ENCODE results near the gene DDN. TPM values are rescaled to one million over a fixed set of nuclear protein-coding genes. Genes with fewer than 3 reads are reported as not detected.

The DDN gene
- total RNA-seq = 0.10 and 0.12 TPM in 2 replicates

DNA sequence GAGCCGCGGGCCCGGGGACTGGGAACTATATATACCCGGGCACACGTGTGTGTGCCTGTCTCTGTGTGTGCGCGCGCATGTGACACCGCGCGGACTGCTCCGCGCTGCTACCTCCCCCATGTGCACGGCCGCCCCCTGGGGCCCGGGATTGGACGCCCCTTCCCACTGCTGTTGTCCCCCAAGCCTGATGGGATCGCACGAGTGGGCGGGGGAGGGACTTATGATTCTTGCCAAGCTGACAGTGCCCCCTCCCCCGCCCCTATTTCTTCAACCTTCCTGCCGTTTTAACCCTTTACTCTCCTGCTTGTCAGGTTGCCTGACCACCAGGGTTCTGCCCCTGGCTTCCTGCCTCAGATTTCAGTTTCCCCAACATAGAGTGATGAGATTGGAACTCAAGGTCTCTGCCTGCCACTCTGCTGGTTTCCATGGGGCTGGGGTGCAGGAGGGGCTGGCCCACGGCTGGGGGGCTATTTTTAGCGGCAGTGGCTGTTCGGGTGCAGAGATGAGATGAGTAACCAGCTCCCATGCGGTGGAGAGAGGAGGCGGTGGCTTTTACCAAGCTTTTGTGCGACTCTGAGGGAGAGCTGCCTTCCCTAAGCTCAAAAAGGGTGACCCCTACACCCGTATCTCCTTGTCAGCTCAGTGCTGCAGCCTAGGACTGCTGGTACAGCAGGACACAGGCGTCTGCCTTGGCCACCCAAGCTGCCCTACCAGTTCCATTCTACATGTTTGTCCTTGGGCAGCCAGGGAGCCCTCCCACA, at the start of gene DDN:
TSS of gene DDN (minus strand) at position 5 of the 761 bp plus-strand sequence. CDS start 88 bp downstream, outside the sequence.
- DNase-seq (ENCODE audit: extremely low read depth, low read depth, low spot score) = no peak

DNA sequence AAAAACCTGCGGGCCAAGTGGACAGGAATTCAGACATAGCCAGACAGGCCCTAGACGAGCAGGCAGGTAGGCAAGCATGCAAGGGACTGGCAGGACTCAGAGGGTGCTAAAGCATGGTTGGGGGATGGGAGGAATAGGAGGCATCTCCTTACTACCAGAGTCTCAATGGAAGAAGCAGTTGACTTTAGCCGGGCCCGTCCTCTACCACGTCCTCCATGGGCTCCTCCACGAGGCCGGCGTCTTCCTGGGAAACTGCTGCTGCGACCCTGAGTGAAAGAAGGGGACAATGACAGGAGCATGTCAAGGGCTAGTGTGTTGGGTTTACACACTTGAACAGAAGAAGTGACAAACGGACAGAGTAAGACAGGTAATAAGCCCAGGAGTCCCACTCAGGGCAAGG, 49.8 kb upstream of the DDN start:
- DNase-seq (ENCODE audit: extremely low read depth, low read depth, low spot score) = no peak

DNA sequence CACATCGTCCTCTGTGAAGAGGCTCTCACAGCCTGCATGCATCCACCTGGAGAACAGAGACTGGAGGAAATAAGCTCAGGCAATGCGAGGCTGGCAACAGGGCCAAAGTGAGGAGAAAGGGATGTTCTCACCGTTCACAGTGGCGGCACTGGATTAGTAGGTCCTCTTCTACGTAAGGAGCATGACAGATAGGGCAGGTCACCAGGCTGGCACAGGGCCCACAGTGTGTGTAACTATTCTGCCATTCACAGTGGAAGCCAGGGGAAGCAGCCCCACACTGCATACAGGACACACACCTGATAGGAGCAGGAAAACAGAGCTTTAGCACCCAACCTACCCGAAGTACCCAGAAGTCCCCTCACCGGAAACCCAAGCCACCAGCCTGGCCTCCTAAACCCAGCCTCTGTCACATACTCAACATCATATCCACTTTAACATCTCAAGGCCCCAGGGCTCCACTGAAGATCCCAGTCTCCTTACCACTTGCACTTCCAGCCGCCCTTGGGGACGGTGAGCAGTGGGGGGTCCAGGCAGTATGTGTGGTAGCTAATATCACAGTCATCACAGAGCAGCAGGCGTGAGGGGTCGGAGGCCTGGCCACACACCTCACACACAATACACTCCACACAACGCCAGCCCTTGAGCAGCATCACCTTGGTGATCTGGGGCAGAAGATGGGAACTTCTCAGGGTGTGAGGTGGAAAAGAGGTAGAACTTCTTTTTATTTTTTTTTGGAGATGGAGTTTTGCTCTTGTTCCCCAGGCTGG, 47.1 kb upstream of the DDN start:
- DNase-seq (ENCODE audit: extremely low read depth, low read depth, low spot score) = no peak

DNA sequence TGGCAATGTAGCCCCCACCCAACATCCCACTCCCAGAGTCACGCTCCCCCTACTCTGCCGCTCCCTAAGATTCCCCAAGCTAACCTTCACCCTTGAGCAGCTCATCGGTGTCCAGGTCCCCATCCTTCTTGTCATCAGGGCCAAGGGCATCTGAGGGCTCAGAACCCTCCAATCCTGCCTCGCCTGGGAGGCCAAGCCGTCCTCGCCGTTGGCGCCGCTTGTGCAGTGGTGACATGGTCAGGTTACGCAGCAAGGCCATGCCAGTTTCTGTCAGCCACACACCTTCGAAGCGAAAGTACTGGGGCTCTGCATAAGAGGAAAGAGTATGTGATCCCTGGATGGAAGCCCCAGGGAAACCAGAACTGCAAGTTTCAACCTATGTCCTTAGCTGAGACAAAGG, 45.5 kb upstream of the DDN start:
- DNase-seq (ENCODE audit: extremely low read depth, low read depth, low spot score) = no peak

DNA sequence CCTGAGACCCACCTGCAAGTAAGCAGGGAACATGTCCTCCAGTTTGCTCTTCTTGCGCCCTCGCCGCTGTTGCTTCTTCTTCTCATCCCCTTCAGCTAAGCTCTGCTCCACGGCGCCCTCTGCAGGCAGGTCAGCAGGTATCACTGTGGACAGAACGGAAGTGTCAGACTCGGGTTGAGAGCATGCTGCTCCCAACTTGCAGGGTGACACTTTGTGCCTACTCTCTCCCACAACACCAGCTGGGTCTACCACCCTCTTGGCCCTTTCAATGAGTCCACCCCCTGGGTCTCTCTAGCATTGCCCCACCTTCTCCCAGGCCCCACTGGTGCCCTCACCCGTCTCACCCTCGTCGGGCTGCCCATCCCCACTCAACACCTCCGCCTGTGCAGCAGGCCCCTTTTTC, 44.7 kb upstream of the DDN start:
- no peak for DNase-seq (ENCODE audit: extremely low read depth, low read depth, low spot score)

DNA sequence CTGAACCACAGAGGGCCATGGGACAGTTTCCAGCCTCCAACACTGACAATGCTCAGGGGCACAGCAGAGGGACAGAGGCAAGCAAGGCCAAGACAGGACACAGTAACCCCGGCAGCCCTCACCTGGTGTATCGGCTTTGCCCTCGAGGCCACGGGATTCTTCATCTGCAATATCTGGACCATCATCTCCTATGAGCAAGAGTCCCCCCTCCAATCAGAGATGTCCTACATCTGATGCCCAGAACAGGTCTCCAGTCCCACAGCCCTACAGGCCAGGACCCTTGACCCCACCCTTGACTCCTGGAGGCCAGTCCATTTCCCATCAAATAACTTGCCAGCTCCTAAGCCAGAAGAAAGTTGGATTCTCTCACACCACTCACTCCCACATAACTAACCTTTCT, 44.1 kb upstream of the DDN start:
- DNase-seq (ENCODE audit: extremely low read depth, low read depth, low spot score) = no peak

DNA sequence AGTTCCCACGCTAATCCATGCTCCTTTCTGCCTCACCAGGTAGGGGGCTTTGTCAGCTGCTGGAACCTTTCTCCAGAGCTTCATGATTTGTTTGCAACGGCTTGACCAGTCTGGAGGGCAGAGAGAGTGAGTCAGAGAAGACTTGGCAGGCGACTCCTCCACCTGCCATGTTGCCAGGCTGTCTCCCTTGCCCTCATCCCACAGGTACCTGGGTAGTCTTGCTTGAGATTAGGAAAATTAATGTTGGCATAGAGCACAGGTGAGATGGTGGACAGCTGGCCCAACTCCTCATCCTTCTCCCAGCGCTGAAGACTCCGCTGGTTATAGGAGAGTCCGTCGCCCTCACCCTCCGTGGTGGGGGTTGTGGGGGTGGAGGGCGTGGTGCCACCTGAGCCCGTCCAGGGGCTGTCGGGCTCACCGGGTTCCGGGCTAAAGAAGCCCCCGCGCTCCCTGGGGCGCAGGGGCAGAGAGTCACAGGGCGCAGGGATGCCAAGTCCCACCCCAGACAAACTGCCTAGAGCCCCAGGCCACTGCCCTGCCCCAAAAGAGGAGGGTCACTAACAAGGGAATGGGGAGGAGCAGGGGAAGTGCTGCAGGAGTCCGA, 42.8 kb upstream of the DDN start:
- DNase-seq (ENCODE audit: extremely low read depth, low read depth, low spot score) = no peak

DNA sequence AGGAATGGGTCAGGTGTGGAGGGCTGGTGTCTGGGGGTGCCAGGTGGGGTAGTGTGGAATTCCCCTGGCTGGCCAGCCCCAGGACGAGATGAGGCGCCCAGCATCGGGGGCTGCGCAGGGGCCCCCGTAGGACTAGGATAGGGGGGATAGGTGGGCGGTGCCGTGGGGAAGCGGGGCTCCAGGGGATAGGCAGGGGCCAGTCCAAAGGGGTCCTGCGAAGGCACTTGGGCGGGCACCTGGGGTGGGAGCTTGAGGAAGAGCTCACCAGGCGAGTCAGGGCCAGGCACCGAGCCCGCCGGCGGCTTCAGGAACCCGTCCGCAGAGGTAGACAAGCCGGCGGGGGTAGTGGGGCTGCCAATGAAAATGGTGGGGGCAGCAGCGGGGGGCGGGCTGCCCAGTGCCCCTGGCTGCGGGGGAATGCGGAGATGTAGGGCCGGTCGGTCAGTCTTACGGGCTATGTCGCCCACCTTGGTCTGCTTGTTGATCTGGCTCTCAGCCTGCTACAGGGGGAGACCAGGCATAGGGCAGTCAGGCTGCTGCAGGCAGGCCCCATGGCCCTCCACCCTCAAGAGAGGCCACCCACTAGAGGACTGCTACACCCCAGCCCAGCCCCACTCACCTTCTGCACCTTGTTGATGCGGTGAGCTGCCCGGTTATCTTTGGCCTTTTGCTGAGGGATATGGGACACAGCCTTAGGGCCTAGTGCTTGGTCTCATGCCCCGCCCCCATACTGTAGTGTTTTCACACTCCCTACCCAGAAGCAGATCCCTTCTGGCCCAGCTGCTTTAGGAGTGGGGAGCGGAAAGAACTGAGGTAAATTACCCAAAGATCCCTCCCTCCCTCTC, 42.1 kb upstream of the DDN start:
- DNase-seq (ENCODE audit: extremely low read depth, low read depth, low spot score) = no peak

DNA sequence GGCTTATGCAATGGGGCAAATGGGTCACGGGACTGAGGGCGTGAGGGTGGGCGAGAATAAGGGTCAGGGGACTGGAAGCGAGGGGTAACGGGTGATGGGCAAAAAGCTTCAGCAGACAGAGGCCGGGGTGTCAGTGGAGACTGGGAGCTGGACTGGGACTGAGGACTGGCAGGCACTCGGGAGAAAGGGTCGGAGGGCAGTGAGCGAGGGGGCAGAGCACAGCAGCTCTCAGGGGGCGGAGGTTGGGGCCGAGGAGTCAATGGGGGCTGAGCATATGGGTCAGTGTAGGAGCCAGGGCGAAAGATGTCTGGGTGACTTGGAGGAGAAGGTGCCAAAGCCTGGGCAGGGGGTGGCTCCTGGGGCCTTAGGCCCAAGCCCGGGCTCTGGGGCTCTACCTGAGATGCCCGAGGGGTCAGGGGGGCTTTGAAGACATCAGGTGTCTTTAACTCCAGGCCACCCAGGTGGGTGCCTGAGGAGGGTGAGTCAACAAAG, 41.2 kb upstream of the DDN start:
- no peak for DNase-seq (ENCODE audit: extremely low read depth, low read depth, low spot score)

DNA sequence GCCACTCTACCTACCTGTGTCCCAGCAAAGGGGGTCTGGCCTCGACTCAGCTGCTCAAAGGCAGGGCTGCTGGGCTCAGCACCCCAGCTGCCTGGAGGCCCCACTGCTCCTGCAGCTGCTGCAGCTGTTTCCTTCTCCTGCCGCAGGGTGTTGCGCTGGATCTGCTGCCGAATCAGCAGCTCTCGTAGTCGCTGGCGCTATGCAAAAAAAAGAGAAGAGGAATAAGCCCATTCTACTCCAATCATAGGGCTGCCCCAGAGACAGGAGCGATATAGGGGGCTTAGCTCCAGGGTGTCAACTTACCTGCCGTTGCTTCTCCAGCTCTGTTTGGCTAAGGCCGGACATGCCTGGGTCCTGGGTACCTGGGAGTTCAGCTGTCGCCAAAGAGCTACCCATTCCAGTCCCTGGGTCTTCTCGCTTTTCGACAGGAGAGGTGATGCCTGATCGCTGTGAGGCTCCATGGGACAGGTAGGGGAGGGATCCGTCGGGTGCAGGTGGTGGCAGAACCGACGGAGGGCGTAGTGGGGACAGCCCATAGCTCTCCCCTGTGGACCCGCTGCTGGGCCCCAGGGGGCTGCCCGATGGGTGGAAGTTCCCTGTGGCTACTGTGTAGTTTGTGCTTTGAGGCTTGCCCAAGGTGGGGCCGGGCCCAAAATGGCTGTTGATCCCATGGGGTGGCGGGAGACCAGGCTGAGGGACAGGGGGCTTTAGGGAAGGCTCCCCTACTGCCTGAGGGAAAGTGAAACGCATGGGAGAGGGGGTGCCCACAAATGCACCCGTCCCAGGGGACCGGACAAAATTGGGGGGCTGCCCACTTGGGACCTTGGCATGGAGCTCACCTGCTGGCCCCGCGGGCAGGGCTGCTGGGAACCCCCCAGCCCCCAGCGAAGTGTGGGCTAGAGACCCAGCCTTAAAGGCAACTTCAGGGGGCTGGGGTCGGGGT, 40.5 kb upstream of the DDN start:
- no peak for DNase-seq (ENCODE audit: extremely low read depth, low read depth, low spot score)

DNA sequence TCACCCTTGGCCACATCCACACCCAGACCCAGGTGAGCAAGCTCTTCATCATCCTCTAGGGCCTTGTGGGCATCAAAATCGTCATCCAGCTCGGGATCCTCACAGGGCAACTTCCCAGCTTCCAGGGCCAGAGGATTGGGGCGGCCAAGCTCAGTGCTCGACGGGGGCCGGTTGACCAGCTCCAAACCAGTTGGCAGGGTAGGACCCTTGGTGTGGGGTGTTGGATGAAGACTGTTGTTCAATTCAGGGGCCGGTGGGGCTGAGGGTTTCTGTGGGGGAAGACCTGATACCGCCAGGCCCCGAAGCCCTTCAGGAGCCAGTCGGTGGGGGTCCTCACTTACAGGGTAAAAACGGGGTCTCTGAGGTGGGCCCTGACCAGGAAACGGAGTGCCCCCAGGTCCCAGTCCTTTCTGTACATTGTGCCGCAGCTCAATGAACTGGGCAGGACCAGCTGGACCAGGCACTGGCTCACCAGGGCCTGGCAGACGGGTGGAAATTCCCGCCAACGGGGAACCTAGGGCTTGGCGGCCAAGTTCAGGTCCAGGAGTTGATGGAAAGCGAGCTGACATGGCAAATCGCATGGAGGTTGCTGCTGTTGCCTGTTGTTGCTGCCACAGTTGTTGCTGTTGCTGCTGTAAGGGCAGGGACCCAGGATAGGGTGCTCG, 39.2 kb upstream of the DDN start:
- DNase-seq (ENCODE audit: extremely low read depth, low read depth, low spot score) = no peak

DNA sequence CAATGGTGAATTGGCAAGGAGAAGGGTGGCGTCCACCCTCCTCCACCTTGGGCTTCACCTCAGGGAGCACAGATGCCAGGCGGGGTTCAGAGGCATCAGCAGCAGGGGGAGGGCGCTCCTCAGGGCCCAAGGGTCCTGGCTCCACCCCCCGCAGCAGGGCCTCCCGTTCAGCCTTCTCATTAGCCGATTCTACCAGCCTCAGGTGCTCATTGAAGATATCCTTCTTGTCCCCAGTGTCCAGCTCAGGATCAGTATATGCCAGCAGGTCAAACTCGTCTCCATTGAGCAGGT, 38.7 kb upstream of the DDN start:
- DNase-seq (ENCODE audit: extremely low read depth, low read depth, low spot score) = no peak

DNA sequence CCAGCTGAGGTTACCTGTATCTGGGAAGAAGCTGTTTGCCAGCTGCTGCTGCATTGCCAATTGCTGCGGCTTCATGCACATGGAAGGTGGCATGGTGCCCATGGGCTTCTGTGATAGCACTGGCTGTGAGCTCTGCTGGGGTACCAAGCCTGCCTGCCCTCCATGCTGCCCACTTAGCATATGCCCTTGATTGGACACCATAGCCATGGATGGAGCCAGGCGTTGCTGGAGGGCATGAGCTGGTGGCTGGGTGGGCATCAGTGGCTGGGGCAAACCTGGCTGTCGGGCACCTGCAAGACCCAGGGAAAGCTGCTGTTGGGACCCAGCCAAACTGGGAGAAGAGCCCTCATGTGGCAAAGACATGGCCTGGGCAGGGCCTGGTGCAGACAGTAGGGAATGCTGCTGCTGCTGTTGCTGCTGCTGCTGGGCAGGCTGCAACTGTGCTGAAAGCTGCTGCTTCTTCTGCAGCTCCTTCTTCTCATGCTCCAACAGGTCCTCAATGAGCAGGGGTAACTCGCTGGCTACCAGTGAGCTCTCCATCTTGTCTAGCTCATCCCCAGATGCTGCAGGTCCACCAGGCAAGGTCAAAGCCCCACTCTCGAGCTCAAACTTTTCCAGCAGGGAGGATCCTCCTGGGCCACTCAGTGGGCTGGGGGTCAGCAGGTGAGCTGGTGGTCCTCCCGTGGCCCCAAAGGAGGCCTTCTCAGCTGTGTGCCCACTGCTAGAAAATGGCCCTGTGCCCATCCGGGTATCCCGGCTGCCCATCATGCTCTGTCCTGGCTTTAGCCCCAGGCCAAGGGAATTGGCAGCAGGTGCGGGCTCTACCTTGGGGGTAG, 38.2 kb upstream of the DDN start:
- DNase-seq (ENCODE audit: extremely low read depth, low read depth, low spot score) = no peak

DNA sequence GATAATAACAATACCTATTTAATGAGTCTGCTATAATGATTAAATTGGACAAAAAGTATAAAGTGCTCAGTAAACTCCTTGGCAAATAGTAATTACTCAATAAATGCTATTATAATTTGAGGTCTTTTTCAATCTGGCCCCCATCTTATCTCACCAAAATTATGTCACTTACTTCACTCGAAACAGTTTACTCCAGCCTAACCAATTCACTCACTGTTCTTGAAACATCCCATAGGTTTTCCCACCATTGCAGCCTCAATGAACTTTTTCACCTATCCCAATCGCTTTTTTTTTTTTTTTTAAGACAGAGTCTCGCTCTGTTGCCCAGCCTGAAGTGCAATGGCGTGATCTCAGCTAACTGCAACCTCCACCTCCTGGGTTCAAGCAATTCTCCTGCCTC, 36.9 kb upstream of the DDN start:
- no peak for DNase-seq (ENCODE audit: extremely low read depth, low read depth, low spot score)

DNA sequence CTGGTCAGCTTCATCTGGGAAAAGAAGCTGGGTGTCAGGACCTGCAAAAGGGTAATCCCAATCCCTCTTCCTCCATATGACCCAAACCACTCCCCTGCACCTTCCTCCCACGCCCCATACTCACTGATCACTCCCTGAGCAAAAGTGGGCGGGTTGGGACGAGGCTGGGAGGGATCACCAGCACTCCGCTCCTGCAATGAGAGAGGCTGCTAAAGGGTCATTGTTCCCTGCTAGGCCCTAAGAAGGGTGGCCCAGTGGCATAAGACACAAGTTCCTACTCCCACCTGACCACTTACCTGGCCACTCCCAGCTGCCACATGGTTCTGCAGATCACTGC, 35.1 kb upstream of the DDN start:
- DNase-seq (ENCODE audit: extremely low read depth, low read depth, low spot score) = no peak

DNA sequence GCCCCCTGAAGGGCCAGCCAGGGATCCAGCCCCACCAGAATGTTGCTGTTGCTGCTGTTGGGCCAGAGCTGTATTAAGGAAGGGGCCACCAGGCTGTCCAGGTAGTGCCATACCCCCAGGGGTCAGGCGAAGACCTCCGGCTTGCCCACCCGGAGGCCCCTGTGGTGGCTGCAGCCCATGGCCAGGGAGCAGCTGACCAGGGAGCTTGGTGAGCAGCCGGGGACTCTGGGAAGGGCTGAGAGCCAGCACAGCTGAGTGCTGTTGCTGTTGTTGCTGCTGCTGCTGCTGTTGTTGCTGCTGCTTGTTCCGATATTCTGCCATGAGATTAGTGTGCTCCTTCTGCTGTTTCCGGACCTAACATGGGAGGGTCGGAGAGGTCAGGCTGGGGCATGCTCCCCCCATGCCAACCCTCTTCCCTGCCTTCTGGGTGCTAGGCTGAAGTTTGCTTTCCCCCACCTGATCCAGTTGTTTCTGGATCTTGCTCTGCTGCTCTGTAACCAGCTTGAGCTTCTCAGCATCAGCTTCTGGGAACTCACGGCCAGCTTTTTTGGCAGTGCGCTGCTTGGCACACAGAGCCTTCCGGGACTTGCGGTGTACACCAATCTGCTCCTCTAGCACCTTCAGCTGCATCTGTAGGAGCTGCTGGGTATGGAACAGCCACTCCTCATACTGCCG, 34.6 kb upstream of the DDN start:
- DNase-seq (ENCODE audit: extremely low read depth, low read depth, low spot score) = no peak

DNA sequence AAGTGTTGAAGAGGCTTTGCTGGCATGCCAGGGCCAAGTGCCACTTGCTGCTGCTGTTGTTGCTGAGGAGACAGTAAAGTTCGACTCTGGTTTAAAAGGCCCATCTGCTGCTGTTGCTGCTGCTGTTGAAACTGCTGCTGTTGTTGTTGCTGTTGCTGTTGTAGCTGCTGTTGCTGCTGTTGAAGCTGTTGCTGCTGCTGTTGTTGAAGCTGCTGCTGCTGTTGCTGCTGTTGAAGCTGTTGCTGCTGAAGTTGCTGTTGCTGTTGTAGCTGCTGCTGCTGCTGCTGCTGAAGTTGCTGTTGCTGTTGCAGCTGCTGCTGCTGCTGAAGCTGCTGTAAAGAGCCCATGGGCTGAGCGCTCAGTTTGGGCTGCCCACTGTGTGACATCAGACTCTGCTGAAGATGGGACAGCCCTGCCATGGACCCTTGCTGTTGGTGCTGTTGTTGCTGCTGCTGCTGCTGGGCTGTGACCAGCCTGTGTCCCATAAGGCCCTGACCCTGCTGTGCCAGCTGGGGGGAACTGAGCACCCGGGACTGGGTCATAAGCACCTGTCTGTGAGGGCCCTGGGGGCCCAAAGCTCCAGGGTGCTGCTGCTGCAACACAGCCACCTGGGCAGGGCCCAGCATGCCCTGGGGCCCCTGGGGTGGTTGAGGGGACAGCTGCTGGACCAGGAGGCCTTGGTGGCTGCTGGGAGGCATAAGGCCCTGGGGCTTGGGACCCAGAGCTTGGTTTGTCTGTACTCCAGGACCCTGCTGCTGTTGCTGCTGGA, 33.7 kb upstream of the DDN start:
- DNase-seq (ENCODE audit: extremely low read depth, low read depth, low spot score) = no peak

All from glomerular endothelial cell (primary cell).